K562 (cell line): ENCODE measurements around the gene GLRX. TPM values are rescaled to one million over a fixed set of nuclear protein-coding genes. Genes with fewer than 3 reads are reported as not detected.

Source experiments
- CEBPG ChIP-seq, 3 experiments: fragments of 200-800 bp in 1 of 3; sonication (Bioruptor generic) in 1 of 3; sonication (generic) in 1 of 3; formaldehyde crosslinking in 1 of 3; IDR thresholded peaks in 2 of 3; conservative IDR thresholded peaks in 1 of 3; 2 replicates each; pipeline versions ENCODE4 v1.6.1 to v1.8.0; 2016 to 2022; ENCODE audit warnings: missing compliant biosample characterization in 2 of 3, missing genetic modification characterization in 2 of 3, mild to moderate bottlenecking in 1 of 3, missing genetic modification reagents in 1 of 3
- HDAC2 ChIP-seq: fragments of 450-650 bp; IDR thresholded peaks from 2 replicates; pipeline ENCODE4 v1.6.1; 2016; ENCODE audit warnings: mild to moderate bottlenecking
- KLF13 ChIP-seq: fragments of 450-650 bp; IDR thresholded peaks from 2 replicates; pipeline ENCODE4 v1.6.1; 2016; ENCODE audit warnings: missing genetic modification characterization, low read depth, mild to moderate bottlenecking, missing compliant biosample characterization, moderate library complexity, borderline replicate concordance
- NFE2L1 ChIP-seq: fragments of 450-650 bp; IDR thresholded peaks from 2 replicates; pipeline ENCODE4 v1.6.1; 2016; ENCODE audit warnings: missing genetic modification characterization, low read depth, mild to moderate bottlenecking, missing compliant biosample characterization, moderate library complexity, borderline replicate concordance
- TAF7 ChIP-seq: fragments of 450-650 bp; IDR thresholded peaks from 2 replicates; pipeline ENCODE4 v1.6.1; 2016; ENCODE audit warnings: missing genetic modification characterization, missing compliant biosample characterization
- polyA plus RNA-seq, 8 experiments: library from polyadenylated mRNA; depleted of rRNA in 4 of 8; stranded (reverse) in 5 of 8; unstranded in 3 of 8; fragments of >200 nt; fragmentation: Nextera tagmentation in 2 of 8; fragmentation: Illumina TruSeq in 1 of 8; extraction: Ambion mirVana in 2 of 8; extraction: Trizol in 1 of 8; gene quantifications; 2 replicates each; pipeline versions ENCODE4 v1.2.1 to v1.2.3, GENCODE V29; 2011 to 2014; ENCODE audit warnings: inconsistent platforms in 1 of 8, missing spikeins in 1 of 8
- total RNA-seq, 7 experiments: library from RNA; depleted of rRNA in 6 of 7; stranded (reverse); fragments of >200 nt in 6 of 7; fragmentation: Illumina TruSeq in 2 of 7; extraction: Trizol in 2 of 7; gene quantifications; 2 replicates each; pipeline versions ENCODE4 v1.2.1 to v1.2.3, GENCODE V29; 2011 to 2021; ENCODE audit warnings: low replicate concordance in 1 of 7
- TF ChIP-seq, protein P1 (sequence below): fragments of 450-650 bp; IDR thresholded peaks from 2 replicates; pipeline ENCODE4 v1.6.1; 2016; ENCODE audit warnings: missing biosample characterization, missing genetic modification characterization
- TF ChIP-seq, protein P2 (sequence below), 2 experiments: IDR thresholded peaks; 2 replicates each; pipeline ENCODE4 v1.6.1; 2011; ENCODE audit warnings: borderline replicate concordance in 1 of 2, control low read depth in 1 of 2, low read depth in 1 of 2, low read length in 1 of 2, mild to moderate bottlenecking in 1 of 2, mixed read lengths in 1 of 2, moderate library complexity in 1 of 2; ENCODE audit not compliant: insufficient read depth in 1 of 2, insufficient read length in 1 of 2, poor library complexity in 1 of 2, severe bottlenecking in 1 of 2; ENCODE audit errors: extremely low read depth in 1 of 2
- TF ChIP-seq, protein P3 (sequence below), 2 experiments: fragments of 450-650 bp; conservative IDR thresholded peaks; 2 replicates each; pipeline ENCODE4 v1.6.1; 2017; ENCODE audit warnings: mild to moderate bottlenecking in 2 of 2, moderate library complexity in 2 of 2

The GLRX gene
- total and polyA plus RNA-seq, 9 of the 15 experiments (the other 6 are each of a cell fraction or from before 2014, with no cell fraction given) = 2.3 to 11.2 (median 4.6) TPM

DNA sequence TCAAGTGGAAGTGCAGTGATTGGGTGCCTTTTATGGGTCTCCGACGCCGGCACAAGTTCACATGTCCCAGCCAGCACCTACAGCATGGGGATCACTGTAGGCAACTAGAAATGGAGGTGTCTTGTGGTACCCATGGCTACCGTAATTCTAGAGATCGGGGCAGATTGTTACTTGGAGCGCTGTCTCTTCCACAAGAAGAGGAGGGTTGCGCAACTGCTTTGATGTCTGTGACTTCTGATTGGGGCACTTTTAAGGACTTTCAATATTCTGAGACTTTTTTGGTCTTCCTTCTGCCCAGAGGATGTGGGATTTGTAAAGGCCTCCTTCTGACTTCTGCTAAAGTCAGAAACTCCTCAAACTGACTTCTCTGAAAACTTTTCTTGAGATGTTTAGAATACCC is 41.9 kb downstream of the GLRX start (continued):
- TF ChIP-seq, protein P1, sequence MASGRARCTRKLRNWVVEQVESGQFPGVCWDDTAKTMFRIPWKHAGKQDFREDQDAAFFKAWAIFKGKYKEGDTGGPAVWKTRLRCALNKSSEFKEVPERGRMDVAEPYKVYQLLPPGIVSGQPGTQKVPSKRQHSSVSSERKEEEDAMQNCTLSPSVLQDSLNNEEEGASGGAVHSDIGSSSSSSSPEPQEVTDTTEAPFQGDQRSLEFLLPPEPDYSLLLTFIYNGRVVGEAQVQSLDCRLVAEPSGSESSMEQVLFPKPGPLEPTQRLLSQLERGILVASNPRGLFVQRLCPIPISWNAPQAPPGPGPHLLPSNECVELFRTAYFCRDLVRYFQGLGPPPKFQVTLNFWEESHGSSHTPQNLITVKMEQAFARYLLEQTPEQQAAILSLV (tag) = peak; percentile 72
- TF ChIP-seq, protein P2, sequence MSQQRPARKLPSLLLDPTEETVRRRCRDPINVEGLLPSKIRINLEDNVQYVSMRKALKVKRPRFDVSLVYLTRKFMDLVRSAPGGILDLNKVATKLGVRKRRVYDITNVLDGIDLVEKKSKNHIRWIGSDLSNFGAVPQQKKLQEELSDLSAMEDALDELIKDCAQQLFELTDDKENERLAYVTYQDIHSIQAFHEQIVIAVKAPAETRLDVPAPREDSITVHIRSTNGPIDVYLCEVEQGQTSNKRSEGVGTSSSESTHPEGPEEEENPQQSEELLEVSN (IDR thresholded peaks at IDR 0.05; ENCODE audit: borderline replicate concordance in 1 of 2, extremely low read depth in 1 of 2, insufficient read depth in 1 of 2, insufficient read length in 1 of 2, low read depth in 1 of 2, low read length in 1 of 2, poor library complexity in 1 of 2, severe bottlenecking in 1 of 2) = no peak
- peak; percentile 78 for TF ChIP-seq CEBPG (CRISPR knock-in tag; IDR thresholded peaks at IDR 0.05)
- TF ChIP-seq CEBPG (tag; conservative IDR thresholded peaks at IDR 0.05 in 1 of 2, IDR thresholded peaks at IDR 0.05 in 1 of 2) = peak; percentile 85 to 97
- TF ChIP-seq, protein P3, sequence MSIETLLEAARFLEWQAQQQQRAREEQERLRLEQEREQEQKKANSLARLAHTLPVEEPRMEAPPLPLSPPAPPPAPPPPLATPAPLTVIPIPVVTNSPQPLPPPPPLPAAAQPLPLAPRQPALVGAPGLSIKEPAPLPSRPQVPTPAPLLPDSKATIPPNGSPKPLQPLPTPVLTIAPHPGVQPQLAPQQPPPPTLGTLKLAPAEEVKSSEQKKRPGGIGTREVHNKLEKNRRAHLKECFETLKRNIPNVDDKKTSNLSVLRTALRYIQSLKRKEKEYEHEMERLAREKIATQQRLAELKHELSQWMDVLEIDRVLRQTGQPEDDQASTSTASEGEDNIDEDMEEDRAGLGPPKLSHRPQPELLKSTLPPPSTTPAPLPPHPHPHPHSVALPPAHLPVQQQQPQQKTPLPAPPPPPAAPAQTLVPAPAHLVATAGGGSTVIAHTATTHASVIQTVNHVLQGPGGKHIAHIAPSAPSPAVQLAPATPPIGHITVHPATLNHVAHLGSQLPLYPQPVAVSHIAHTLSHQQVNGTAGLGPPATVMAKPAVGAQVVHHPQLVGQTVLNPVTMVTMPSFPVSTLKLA (conservative IDR thresholded peaks at IDR 0.05) = no peak
- no peak for TF ChIP-seq KLF13 (tag)
- TF ChIP-seq HDAC2 = no peak
- no peak for TF ChIP-seq TAF7 (tag)
- TF ChIP-seq NFE2L1 (tag) = no peak
- TF ChIP-seq, all 486 proteins: peak for 5
